Left ventricle myocardium inferior (tissue), 1 donor: ENCODE data around the gene MPG. TPM values are rescaled to one million over a fixed set of nuclear protein-coding genes. Genes with fewer than 3 reads are reported as not detected.
A peak's percentile ranks its signal among the peaks of the same experiment; 100 is the strongest.

Experiments used
- DNase-seq: peaks from one replicate; pipeline ENCODE4 v3.0.0-alpha.2; 2020
- H3K27ac ChIP-seq: fragments of 200-600 bp; replicated peaks from 2 replicates; pipeline ENCODE4 v1.8.0; 2021
- H3K27me3 ChIP-seq: fragments of 200-600 bp; 2 replicates; pipeline ENCODE4 v1.8.0; 2021; ENCODE audit warnings: low read depth
- H3K36me3 ChIP-seq: fragments of 200-600 bp; 2 replicates; pipeline ENCODE4 v1.8.0; 2021
- H3K4me1 ChIP-seq: fragments of 200-600 bp; 2 replicates; pipeline ENCODE4 v1.8.0; 2021
- H3K4me3 ChIP-seq: fragments of 200-600 bp; 2 replicates; pipeline ENCODE4 v1.8.0; 2021; ENCODE audit warnings: mild to moderate bottlenecking, moderate library complexity
- H3K9me3 ChIP-seq: fragments of 200-600 bp; replicated peaks from 2 replicates; pipeline ENCODE4 v1.8.0; 2021
- CTCF ChIP-seq: fragments of 200-600 bp; IDR thresholded peaks from 2 replicates; pipeline ENCODE4 v1.8.0; 2021; ENCODE audit warnings: antibody characterized with exemption, mild to moderate bottlenecking, borderline replicate concordance
- intact Hi-C: fragments of 100-400 bp; cut with micrococcal nuclease; formaldehyde crosslinking; loops from one replicate; pipeline ENCODE4 v1.11.0; 2022
- total RNA-seq: library from RNA; stranded (reverse); fragmentation: NEBNext Ultra II Directional; extraction: Animal tissue kit (Norgen Biotek cat#: 25700); gene quantifications from one replicate; pipeline ENCODE4 v1.2.1, GENCODE V29; 2021
- donor health status: DM: no; HTN: yes; CAD: no; lungs with severe emphysema.

The MPG gene
- total RNA-seq, 1 donor from 2014 or later, result 44.5 TPM

- peaks cover 33% of the 10 kb centered on the region for H3K36me3 ChIP-seq
- intact Hi-C loops, result no loop called here
- TF ChIP-seq CTCF, result no peak
- DNase-seq, result peak; percentile 14
- H3K4me1 ChIP-seq, result peaks cover 69% of the 10 kb centered on the region
- peak overlapping the region; percentile 18 for H3K27ac ChIP-seq
- H3K4me3 ChIP-seq, result no peak overlapping the region
- no peaks in the 10 kb centered on the region for H3K9me3 ChIP-seq
- H3K27me3 ChIP-seq, result no peaks in the 10 kb centered on the region
Measured at GRCh38 chr16:66309-67182, 11.5 kb upstream of the MPG start.

- Histone ChIP-seq H3K4me1 (peaks cover 76% of the 10 kb centered on the region), H3K4me3 (peak overlapping the region; percentile 6), H3K27me3 (no peaks in the 10 kb centered on the region), H3K36me3 (peaks cover 25% of the 10 kb centered on the region), H3K9me3 (no peaks in the 10 kb centered on the region), H3K27ac (peak overlapping the region; percentile 56)
- peak; percentile 21 for DNase-seq
- no peak for TF ChIP-seq CTCF
- intact Hi-C loops, result no loop called here
Measured at GRCh38 chr16:67183-67791, 10.7 kb upstream of the MPG start.

- intact Hi-C loops, result loop anchor here (2.0 kb wide), 1 partner anchor 27 kb away; no protein-coding TSS in a partner anchor
- H3K4me3 ChIP-seq, result peak overlapping the region; percentile 6
- peak overlapping the region; percentile 56 for H3K27ac ChIP-seq
- no peak for TF ChIP-seq CTCF
- peaks cover 82% of the 10 kb centered on the region for H3K4me1 ChIP-seq
- no peaks in the 10 kb centered on the region for H3K9me3 ChIP-seq
- no peaks in the 10 kb centered on the region for H3K27me3 ChIP-seq
- peak; percentile 31 for DNase-seq
- peaks cover 17% of the 10 kb centered on the region for H3K36me3 ChIP-seq
Measured at GRCh38 chr16:67884-68789, 9.9 kb upstream of the MPG start.

- Histone ChIP-seq H3K27ac (peak overlapping the region; percentile 56), H3K36me3 (peaks cover 8% of the 10 kb centered on the region), H3K4me1 (peaks cover 88% of the 10 kb centered on the region), H3K9me3 (no peaks in the 10 kb centered on the region), H3K27me3 (no peaks in the 10 kb centered on the region), H3K4me3 (no peak overlapping the region)
- DNase-seq, result peak; percentile 22
- TF ChIP-seq CTCF, result no peak
- intact Hi-C loops, result loop anchor here (2.0 kb wide), 1 partner anchor 26 kb away; no protein-coding TSS in a partner anchor
Measured at GRCh38 chr16:69181-69580, 8.8 kb upstream of the MPG start.

- Histone ChIP-seq H3K27me3 (no peaks in the 10 kb centered on the region), H3K36me3 (no peaks in the 10 kb centered on the region), H3K4me3 (peak overlapping the region; percentile 82), H3K9me3 (no peaks in the 10 kb centered on the region), H3K4me1 (peaks cover 97% of the 10 kb centered on the region), H3K27ac (peak overlapping the region; percentile 96)
- no peak for DNase-seq
- intact Hi-C loops, result no loop called here
- no peak for TF ChIP-seq CTCF
Measured at GRCh38 chr16:71210-71539, 6.8 kb upstream of the MPG start.
